Lower lobe of right lung (tissue), 2 donors: Measurements from ENCODE around the gene CACNA1A. TPM values are rescaled to one million over a fixed set of nuclear protein-coding genes. Genes with fewer than 3 reads are reported as not detected.
A peak's percentile ranks its signal among the peaks of the same experiment; 100 is the strongest.

Experiments used
- ATAC-seq, 2 donors: fragments of 200-7000 bp; cut with Tn5 transposase; one replicate each; pipeline ENCODE4 v1.9.1; 2020 to 2022; ENCODE audit warnings: mild to moderate bottlenecking in 2 of 2, moderate library complexity in 2 of 2
- DNase-seq: peaks from one replicate; pipeline ENCODE4 v3.0.0-alpha.2; 2020
- H3K27ac ChIP-seq: fragments of 200-600 bp; one replicate; pipeline ENCODE4 v1.8.0; 2022
- H3K27me3 ChIP-seq: fragments of 200-600 bp; one replicate; pipeline ENCODE4 v1.8.0; 2022; ENCODE audit warnings: low read depth
- H3K36me3 ChIP-seq: fragments of 200-600 bp; one replicate; pipeline ENCODE4 v1.8.0; 2022; ENCODE audit warnings: mild to moderate bottlenecking
- H3K4me1 ChIP-seq: fragments of 200-600 bp; one replicate; pipeline ENCODE4 v1.8.0; 2022
- H3K4me3 ChIP-seq: fragments of 200-600 bp; one replicate; pipeline ENCODE4 v1.8.0; 2022; ENCODE audit warnings: mild to moderate bottlenecking
- H3K9me3 ChIP-seq: fragments of 200-600 bp; one replicate; pipeline ENCODE4 v1.8.0; 2022
- CTCF ChIP-seq: fragments of 200-600 bp; IDR thresholded peaks from one replicate; pipeline ENCODE4 v1.8.0; 2022; ENCODE audit warnings: antibody characterized with exemption, mild to moderate bottlenecking
- intact Hi-C: fragments of 100-400 bp; cut with DNase I; formaldehyde crosslinking; loops from one replicate; pipeline ENCODE4 v1.11.0; 2022
- total RNA-seq: library from RNA; stranded (reverse); fragmentation: NEBNext Ultra II Directional; extraction: Animal tissue kit (Norgen Biotek cat#: 25700); gene quantifications from one replicate; pipeline ENCODE4 v1.2.1, GENCODE V29; 2021
- donor health status: DM: no; HTN: yes; CAD: no; lungs with severe emphysema.

Gene CACNA1A
- total RNA-seq, 1 donor from 2014 or later, result 0.71 TPM

- no peak for TF ChIP-seq CTCF
- Histone ChIP-seq H3K36me3 (no peaks in the 10 kb centered on the region), H3K4me1 (peaks cover 4% of the 10 kb centered on the region), H3K9me3 (no peaks in the 10 kb centered on the region), H3K27me3 (peaks cover 13% of the 10 kb centered on the region), H3K27ac (no peak overlapping the region), H3K4me3 (no peak overlapping the region)
- no peak for ATAC-seq
- no peak for DNase-seq
- intact Hi-C loops, result no loop called here
Observed at GRCh38 chr19:13282486-13283065, 223.7 kb downstream of the CACNA1A start.

GRCh38 chr19:13281567-13282291 is 224.6 kb downstream of the CACNA1A start:
- ATAC-seq, result no peak
- peaks cover 13% of the 10 kb centered on the region for H3K27me3 ChIP-seq
- intact Hi-C loops, result no loop called here

GRCh38 chr19:13277104-13277809 is 229.0 kb downstream of the CACNA1A start:
- peaks cover 7% of the 10 kb centered on the region for H3K4me1 ChIP-seq
- peak; percentile 70 for TF ChIP-seq CTCF
- DNase-seq (peak; percentile 63), ATAC-seq (peak; percentile 90 to 94)
- H3K27ac ChIP-seq, result no peak overlapping the region
- H3K4me3 ChIP-seq, result no peak overlapping the region
- no peaks in the 10 kb centered on the region for H3K36me3 ChIP-seq
- peaks cover 9% of the 10 kb centered on the region for H3K27me3 ChIP-seq
- intact Hi-C loops, result no loop called here
- H3K9me3 ChIP-seq, result no peaks in the 10 kb centered on the region

More at GRCh38 chr19:13281567-13282291, 224.6 kb downstream of the CACNA1A start:
- no peak overlapping the region for H3K27ac ChIP-seq
- peaks cover 7% of the 10 kb centered on the region for H3K4me1 ChIP-seq
- H3K36me3 ChIP-seq, result no peaks in the 10 kb centered on the region
- no peak for TF ChIP-seq CTCF
- no peaks in the 10 kb centered on the region for H3K9me3 ChIP-seq
- DNase-seq, result no peak
- no peak overlapping the region for H3K4me3 ChIP-seq

- H3K9me3 ChIP-seq, result no peaks in the 10 kb centered on the region
Observed at GRCh38 chr19:13275016-13275722, 231.1 kb downstream of the CACNA1A start.

More at GRCh38 chr19:13275016-13275722, 231.1 kb downstream of the CACNA1A start:
- H3K36me3 ChIP-seq, result no peaks in the 10 kb centered on the region
- ATAC-seq (no peak), DNase-seq (no peak)
- TF ChIP-seq CTCF, result no peak
- H3K4me3 ChIP-seq, result no peak overlapping the region
- peaks cover 4% of the 10 kb centered on the region for H3K27me3 ChIP-seq
- no peak overlapping the region for H3K27ac ChIP-seq
- H3K4me1 ChIP-seq, result peaks cover 7% of the 10 kb centered on the region
- intact Hi-C loops, result no loop called here
